ENCODE data around the gene NRGN.

The NRGN gene

DNA sequence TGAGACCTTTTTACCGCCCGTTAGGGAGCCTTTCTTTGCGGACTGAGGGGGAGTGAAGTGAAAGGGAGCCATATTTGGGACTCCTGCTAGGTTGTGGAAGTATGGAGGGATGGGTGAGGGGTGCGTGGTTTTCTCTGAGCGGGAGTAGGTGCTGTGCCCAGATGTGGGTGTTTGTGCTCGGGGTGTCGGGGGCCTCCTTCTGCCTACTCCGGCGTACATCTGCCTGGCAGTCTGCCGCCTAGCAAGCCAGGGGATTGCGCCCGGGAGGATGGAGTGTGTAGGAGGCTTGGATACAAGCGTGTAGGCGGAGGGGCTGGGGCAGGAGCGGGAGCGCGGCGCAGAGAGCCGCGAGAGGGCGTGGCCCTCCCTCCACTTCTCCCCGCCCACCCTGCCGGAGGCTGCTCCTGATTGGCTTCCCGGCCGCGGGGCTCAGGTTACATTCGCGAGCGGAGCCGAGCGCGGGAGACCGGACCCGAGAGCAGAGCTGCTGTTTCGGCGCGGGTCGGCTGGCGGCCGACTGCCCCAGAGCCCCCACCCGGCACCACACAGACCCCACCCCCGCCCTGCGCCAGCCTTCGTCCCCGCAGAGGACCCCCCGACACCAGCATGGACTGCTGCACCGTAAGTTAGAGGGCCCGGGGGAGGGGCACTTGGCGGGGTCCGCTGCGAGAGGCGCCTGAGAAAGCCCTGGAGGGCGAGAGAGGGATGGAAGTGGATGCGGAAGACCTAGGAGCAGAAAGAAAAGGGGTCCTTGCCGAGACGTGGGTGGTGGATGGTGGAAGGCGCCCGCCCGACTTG lies at the start of gene NRGN:
TSS of gene NRGN (plus strand) at position 464 of the 798 bp plus-strand sequence. CDS start at position 607, 143 bp downstream.
- peak; percentile 81 to 85 for DNase-seq

DNA sequence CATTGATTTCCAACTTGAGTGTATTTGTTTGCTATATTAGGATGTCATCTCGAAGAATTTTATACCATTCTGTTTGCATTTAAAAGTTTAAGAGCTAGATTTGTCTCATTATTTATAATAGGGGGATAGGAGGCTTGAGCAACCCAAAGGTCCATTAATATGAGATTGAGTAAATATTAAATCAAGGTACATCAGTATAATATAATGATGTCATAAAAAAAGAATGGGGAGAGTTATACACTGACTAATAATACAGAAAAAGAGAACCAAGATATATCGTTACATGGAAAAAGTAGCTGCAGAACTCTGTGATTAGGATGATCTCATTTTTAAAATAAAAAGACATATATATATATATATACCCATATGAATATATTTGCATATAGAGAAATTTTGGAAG lies 46.6 kb upstream of the NRGN start:
- DNase-seq, result no peak

- no peak for DNase-seq
These were observed 40.2 kb upstream of the NRGN start for GRCh38 chr11:124699547-124699946.

- no peak for DNase-seq
These were observed 39.7 kb upstream of the NRGN start for GRCh38 chr11:124700028-124700427.

- DNase-seq, result no peak
These were observed 31.9 kb upstream of the NRGN start for GRCh38 chr11:124707829-124708228.

DNA sequence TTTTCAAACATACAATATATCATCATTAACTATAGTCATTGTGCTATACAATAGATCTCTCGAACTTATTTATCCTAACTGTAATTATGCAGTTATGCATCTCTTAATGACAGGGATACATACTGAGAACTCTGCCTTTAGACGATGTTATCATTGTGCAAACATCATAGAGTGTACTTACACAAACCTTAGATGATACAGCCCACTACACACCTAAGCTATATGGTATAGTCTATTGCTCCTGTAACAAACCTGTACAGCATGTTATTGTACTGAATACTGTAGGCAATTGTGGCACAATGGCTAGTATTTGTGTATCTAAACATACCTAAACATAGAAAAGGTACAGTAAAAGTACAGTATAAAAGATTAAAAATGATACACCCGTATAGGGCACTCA lies 27.4 kb upstream of the NRGN start:
- DNase-seq, result no peak

DNA sequence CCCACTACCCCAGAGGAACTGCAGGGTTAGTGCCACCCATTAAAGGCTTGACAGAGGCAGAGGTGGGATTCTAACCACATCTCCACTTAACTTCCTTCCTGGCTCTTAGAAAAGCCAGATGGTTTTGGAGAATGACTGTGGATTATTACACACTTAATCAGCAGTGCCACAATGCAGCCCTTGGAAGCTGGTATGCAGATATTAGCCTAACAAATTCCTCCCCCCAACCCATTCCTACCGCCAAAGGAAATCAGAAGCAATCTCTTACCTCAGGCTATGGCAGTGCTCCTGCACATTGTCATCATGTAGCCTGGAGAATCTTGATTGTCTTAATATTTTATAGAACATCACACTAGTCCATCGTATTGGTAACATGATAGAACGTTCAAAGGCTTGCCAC lies 23.2 kb upstream of the NRGN start:
- no peak for DNase-seq

DNA sequence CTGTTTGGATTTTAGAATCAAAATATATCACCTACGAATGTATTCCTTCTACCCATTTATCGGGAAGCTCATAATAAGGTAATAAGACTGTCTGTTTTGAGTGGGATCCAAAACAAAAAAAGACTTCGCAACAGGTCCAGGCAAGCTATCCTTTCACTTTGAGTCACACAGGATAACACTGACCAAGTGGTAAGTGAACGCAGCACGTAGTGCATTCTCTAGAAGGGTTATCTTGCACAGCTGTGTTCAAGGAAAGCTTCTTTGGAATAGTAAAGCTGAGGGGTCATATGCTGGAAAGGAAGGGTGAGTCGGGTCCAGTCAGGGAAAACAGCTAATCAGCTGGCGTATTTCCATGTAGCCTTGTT lies 22.3 kb upstream of the NRGN start:
- DNase-seq, result no peak

- DNase-seq, result peak in 1 of 2 donors; percentile 34
These were observed 21.7 kb upstream of the NRGN start for GRCh38 chr11:124717786-124718651.

DNA sequence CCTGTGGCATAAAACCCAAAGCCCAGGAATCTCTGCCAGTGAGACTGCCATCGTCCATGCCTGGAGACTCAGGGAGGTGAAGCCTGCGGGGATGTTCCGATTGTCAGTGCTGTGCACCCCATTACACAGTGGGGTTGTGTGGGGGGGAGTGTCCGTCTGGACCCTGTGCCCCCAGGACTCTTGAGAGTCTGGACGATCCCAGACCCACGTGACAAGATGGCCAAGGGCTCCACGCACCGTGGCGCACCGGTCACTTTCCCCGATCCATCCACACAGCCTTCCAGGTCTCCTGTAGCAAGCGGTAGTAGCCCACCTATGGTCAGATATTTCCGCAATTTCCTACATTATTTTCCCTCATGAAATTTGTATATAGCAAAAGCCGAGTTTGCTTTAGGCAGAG lies 20.9 kb upstream of the NRGN start:
- no peak for DNase-seq

GRCh38 chr11:124719534-124719933 lies 20.2 kb upstream of the NRGN start:
- DNase-seq, result no peak

DNA sequence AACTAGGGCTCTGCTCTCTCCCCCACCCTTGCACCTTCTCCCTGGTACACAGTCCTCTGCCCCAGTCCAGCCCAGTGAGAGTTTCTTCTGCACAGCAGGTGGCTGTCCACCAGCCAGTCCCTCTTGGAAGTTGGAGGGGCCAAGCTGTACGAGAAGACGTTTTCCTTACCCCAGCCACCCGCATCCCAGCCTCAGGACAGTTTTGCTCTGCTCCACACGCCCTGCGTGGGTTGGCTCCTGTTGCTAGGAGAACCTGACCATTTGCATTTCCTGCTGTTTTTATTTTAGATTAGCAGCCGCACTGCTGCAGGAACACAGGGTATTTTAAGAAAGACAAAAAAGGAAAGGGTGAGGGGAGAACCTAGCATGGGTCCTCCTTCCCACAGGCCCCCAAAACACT lies 17.6 kb upstream of the NRGN start:
- DNase-seq, result no peak

DNA sequence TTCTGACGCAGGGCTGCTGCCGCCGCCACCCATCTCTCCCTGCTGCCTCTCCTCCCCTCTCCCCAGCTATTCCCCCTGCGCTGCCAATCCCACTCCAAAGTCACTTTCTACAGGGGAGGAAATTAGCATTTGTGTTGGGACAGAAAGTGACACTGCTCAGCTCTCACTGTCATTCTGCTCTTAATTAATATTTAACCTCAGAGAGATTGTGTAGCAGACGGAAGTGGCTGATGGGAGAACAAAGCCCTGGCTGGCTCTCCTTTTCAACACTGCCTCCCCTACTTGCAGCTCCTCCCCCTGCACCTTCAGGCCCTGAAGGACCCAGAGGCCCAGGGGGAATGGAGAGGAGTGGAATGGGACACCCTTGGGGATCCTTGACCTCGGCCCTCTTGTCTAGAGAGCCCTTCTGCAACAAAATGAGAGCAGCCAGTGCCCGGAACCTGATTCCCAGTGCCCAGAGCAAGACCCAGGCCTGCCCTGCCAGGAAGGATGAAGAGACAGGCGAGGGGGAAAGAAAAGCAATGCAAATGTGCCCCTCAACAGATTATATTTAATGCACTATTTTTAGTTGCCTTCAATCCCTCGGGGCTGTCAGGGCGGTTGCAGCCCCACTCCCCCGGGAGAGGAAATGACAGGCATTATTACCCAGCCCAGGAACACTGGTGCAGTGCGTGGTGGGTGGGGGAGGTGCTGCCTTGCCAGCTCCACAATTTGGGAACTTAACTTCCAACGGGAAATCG lies 14.6 kb upstream of the NRGN start:
- DNase-seq, result no peak

- no peak for DNase-seq
These were observed 14.0 kb upstream of the NRGN start for GRCh38 chr11:124725719-124726105.

GRCh38 chr11:124727474-124727873 lies 12.3 kb upstream of the NRGN start:
- no peak for DNase-seq

DNA sequence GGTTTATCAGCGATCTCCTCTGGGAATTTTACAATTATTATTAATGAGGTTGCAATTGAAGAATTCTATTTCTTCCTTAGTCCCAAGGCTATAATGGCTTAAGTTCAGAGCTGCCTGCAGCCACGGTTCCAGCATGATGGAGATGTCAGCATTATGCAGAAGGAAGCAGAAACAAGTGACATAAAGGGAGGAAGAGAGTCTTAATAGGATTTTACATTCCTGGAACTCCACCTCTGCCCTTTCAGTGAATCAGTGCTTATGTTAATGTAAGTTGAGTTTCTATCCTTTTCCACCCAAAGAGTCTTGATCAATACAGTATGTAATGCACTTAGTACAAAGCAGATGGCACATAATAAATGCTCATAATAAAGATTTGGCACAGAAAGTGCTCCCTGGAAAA lies 11.6 kb upstream of the NRGN start:
- DNase-seq, result no peak

DNA sequence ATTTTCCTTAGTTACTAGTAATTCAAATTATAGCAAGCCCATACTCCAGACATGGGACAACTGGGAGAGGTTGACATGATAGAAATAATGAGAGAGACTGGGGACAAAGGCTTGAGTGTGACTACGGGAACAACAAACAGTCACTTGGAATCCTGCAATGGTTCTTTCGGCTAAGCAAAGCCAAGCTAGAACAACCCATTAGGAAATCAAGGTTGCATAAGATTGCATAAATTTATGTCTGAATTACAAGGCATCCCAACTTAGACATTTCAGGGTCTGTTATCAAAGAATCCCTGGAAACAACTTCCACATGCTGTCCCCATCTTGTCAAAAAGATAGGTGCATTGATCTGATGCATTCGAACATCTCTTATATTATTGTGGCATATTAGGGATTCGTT lies 10.2 kb upstream of the NRGN start:
- no peak for DNase-seq

DNA sequence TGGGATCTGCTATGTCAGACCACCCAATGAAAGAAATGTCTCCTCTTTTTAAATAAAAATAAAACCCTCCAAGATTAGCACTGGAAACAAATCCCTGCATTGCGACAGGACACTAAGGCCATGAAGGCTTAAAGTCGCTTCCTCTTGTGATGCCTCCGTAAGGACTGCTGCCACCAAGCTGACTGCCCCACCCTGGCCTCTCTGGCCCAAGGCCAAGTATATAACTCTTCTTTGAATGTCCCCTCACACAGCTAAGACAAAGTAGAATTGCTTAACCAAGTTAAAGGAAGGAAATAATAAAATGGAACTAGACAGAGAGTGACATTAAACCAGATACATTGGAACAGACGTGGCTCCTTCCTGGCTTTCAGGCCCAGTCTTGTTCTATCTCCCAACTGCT lies 7.5 kb upstream of the NRGN start:
- peak in 1 of 2 donors; percentile 50 for DNase-seq

- DNase-seq, result no peak
These were observed 3.0 kb upstream of the NRGN start for GRCh38 chr11:124736736-124737135.

GRCh38 chr11:124737638-124738305 lies 2.0 kb upstream of the NRGN start:
- DNase-seq, result no peak

- no peak for DNase-seq
These were observed 846 bp upstream of the NRGN start for GRCh38 chr11:124738713-124739478.

DNA sequence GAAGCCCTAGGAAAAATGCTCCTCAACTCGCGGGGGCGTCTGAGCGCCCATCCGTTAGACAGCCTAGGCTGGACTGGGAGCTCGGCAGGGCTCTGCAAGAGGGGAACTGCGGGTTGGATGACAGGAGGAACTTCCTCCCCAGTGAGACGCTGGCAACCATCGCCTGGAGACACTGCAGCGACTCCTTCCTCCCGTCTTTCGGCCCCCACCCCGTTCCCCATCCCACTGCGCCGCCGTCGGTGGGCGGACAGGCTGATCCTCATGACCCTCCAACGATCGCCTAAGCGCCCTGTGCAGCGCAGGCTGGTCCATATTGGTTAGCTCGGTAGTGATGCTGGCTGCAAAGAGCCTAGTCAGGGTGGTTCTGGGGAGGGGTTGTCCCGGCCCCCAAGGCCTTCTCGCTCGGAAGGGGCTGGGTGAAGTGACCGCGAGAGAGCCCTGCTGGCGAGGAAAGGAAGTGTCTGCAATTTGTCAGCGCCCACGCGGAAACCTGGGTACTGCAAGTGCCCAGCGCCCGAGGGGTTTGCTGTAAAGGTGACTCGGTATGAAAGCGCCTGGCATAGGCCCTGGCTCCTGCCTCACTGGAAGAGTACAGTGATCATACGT lies 638 bp downstream of the NRGN start:
- peak; percentile 57 to 65 for DNase-seq
